Nasal cavity respiratory epithelium epithelial cell of viscerocranial mucosa (primary cell): ENCODE measurements around the gene ZNF236. TPM values are rescaled to one million over a fixed set of nuclear protein-coding genes. Genes with fewer than 3 reads are reported as not detected.

Source experiments
- total RNA-seq: library from RNA; depleted of rRNA; stranded (reverse); fragments of >200 nt; gene quantifications from 2 replicates; pipeline ENCODE4 v1.2.3, GENCODE V29; 2014

Gene ZNF236
- total RNA-seq, result 6.2 and 12.8 TPM in 2 replicates

GRCh38 chr18:76822506-76823160, at the start of gene ZNF236:
Gene ZNF236, plus strand, starts transcription at chr18:76822557. Its CDS starts 51 bp downstream, at chr18:76822608.

